Tibial artery (tissue), 4 donors: ENCODE data around the gene PPOX.

Experiments used
- DNase-seq, 2 donors: peaks; one replicate each; pipeline ENCODE4 v3.0.0-alpha.2; 2019
- H3K27ac ChIP-seq, 2 donors: fragments of 200-600 bp; sonication (generic) in 1 of 2; 1 replicate in 1 of 2; 2 replicates in 1 of 2; pipeline ENCODE4 v1.5.1; 2018 to 2019; ENCODE audit warnings: mild to moderate bottlenecking in 1 of 2
- H3K27me3 ChIP-seq, 2 donors: fragments of 200-600 bp; sonication (generic) in 1 of 2; one replicate each; pipeline versions ENCODE4 v1.5.1 to v1.6.0; 2016 to 2019
- H3K36me3 ChIP-seq, 3 donors: fragments of 200-600 bp; sonication (generic) in 2 of 3; one replicate each; pipeline ENCODE4 v1.5.1; 2016 to 2019; ENCODE audit warnings: mild to moderate bottlenecking in 2 of 3
- H3K4me1 ChIP-seq, 4 donors: fragments of 200-600 bp; sonication (generic) in 2 of 4; 1 replicate in 3 of 4; 2 replicates in 1 of 4; pipeline ENCODE4 v1.5.1; 2016 to 2019
- H3K4me3 ChIP-seq, 2 donors: fragments of 200-600 bp; sonication (generic) in 1 of 2; 1 replicate in 1 of 2; 2 replicates in 1 of 2; pipeline ENCODE4 v1.5.1; 2018 to 2019; ENCODE audit warnings: mild to moderate bottlenecking in 2 of 2
- H3K9me3 ChIP-seq, 3 donors: fragments of 200-600 bp; sonication (generic) in 1 of 3; one replicate each; pipeline ENCODE4 v1.5.1; 2016 to 2019
- intact Hi-C: fragments of 100-400 bp; cut with DNase I; formaldehyde crosslinking; loops from one replicate; pipeline ENCODE4 v1.15.0; 2023; ENCODE audit warnings: low total_unique reads
- TF ChIP-seq, protein P1 (sequence below), 2 experiments: fragments of 200-600 bp in 1 of 2; fragments of 450-650 bp in 1 of 2; IDR thresholded peaks; one replicate each; pipeline ENCODE4 v1.5.1; 2017 to 2019; ENCODE audit warnings: antibody characterized with exemption in 2 of 2, mild to moderate bottlenecking in 1 of 2, moderate library complexity in 1 of 2

Gene PPOX

DNA sequence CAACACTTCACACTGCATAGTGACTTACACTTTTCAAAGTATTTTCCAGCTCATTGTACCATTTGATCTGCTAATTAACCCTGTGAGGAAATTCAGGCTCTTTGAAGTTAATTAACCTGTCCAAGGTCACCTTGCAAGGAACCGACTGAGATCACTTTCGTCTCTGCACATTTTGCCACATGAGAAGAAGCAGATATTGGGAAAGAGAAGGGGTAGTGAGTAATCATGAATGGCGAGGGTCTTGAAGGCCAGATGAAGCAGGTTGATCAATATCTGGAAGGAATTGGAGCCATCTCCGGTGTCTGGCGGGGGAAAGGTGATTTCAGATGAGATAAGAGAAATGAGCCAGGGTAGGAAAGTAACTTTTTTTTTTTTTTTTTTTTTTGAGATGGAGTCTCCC, 53.8 kb downstream of the PPOX start:
- H3K4me3 ChIP-seq: no peak overlapping the region
- TF ChIP-seq, protein P1, sequence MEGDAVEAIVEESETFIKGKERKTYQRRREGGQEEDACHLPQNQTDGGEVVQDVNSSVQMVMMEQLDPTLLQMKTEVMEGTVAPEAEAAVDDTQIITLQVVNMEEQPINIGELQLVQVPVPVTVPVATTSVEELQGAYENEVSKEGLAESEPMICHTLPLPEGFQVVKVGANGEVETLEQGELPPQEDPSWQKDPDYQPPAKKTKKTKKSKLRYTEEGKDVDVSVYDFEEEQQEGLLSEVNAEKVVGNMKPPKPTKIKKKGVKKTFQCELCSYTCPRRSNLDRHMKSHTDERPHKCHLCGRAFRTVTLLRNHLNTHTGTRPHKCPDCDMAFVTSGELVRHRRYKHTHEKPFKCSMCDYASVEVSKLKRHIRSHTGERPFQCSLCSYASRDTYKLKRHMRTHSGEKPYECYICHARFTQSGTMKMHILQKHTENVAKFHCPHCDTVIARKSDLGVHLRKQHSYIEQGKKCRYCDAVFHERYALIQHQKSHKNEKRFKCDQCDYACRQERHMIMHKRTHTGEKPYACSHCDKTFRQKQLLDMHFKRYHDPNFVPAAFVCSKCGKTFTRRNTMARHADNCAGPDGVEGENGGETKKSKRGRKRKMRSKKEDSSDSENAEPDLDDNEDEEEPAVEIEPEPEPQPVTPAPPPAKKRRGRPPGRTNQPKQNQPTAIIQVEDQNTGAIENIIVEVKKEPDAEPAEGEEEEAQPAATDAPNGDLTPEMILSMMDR (IDR thresholded peaks at IDR 0.05): no peak
- H3K9me3 ChIP-seq: no peaks in the 10 kb centered on the region
- H3K27ac ChIP-seq: no peak overlapping the region
- DNase-seq: no peak
- no peaks in the 10 kb centered on the region for H3K27me3 ChIP-seq
- intact Hi-C loops: no loop called here
- peaks cover 0 to 3% (median 0%) of the 10 kb centered on the region in 3 donors for H3K36me3 ChIP-seq
- H3K4me1 ChIP-seq: peaks cover 0 to under 1% (median 0%) of the 10 kb centered on the region in 4 donors
